Measurements from ENCODE around the gene RAB8A.

Gene RAB8A

GRCh38 chr19:16074488-16075365 lies 37.0 kb upstream of the RAB8A start:
- DNase-seq (ENCODE audit: low read depth in 2 of 2), result peak in 1 of 2 donors; percentile 3
- no peak overlapping the region for H3K4me3 ChIP-seq (replicated peaks in 1 of 2; ENCODE audit: low read depth in 2 of 2, low read length in 2 of 2)
- no peak for TF ChIP-seq CTCF (IDR thresholded peaks at IDR 0.05; ENCODE audit: low read depth, low read length)

- no peak for TF ChIP-seq CTCF (IDR thresholded peaks at IDR 0.05; ENCODE audit: low read depth, low read length)
- peak overlapping the region; percentile 49 to 67 for H3K4me3 ChIP-seq (replicated peaks in 1 of 2; ENCODE audit: low read depth in 2 of 2, low read length in 2 of 2)
- DNase-seq (ENCODE audit: low read depth in 2 of 2), result peak in 1 of 2 donors; percentile 53
Observed at GRCh38 chr19:16075430-16076153, 36.1 kb upstream of the RAB8A start.

GRCh38 chr19:16076154-16076957 lies 35.3 kb upstream of the RAB8A start, which contains the start of gene TPM4:
TSS of gene TPM4 (plus strand) at chr19:16076495. CDS start at chr19:16076566, 71 bp downstream.
- peak; percentile 97 to 99 for DNase-seq (ENCODE audit: low read depth in 2 of 2)
- no peak for TF ChIP-seq CTCF (IDR thresholded peaks at IDR 0.05; ENCODE audit: low read depth, low read length)
- H3K4me3 ChIP-seq (replicated peaks in 1 of 2; ENCODE audit: low read depth in 2 of 2, low read length in 2 of 2), result peak within 1 kb of the TSS; percentile 59 to 96

- peak; percentile 48 to 53 for DNase-seq (ENCODE audit: low read depth in 2 of 2)
- no peak for TF ChIP-seq CTCF (IDR thresholded peaks at IDR 0.05; ENCODE audit: low read depth, low read length)
- H3K4me3 ChIP-seq (replicated peaks in 1 of 2; ENCODE audit: low read depth in 2 of 2, low read length in 2 of 2), result peak overlapping the region; percentile 59 to 96
Observed at GRCh38 chr19:16076958-16077611, 34.6 kb upstream of the RAB8A start.

- TF ChIP-seq CTCF (IDR thresholded peaks at IDR 0.05; ENCODE audit: low read depth, low read length), result no peak
- DNase-seq (ENCODE audit: low read depth in 2 of 2), result peak; percentile 54 to 83
- H3K4me3 ChIP-seq (replicated peaks in 1 of 2; ENCODE audit: low read depth in 2 of 2, low read length in 2 of 2), result peak overlapping the region; percentile 59 to 96
Observed at GRCh38 chr19:16077984-16078758, 33.5 kb upstream of the RAB8A start.

Data from cardiac fibroblast (primary cell).